ENCODE data around the gene TMEM130. TPM values are rescaled to one million over a fixed set of nuclear protein-coding genes. Genes with fewer than 3 reads are reported as not detected.

Gene TMEM130
- polyA plus RNA-seq, 3 donors = 0.05 TPM; not detected in 2

GRCh38 chr7:98879979-98880315 is 10.1 kb upstream of the TMEM130 start:
- Histone ChIP-seq H4K20me1 (ENCODE audit: insufficient read depth, low read length) (peaks cover 11% of the 10 kb centered on the region), H3K36me3 (replicated peaks in 1 of 2; ENCODE audit: control insufficient read depth in 1 of 2, insufficient read depth in 2 of 2, low read length in 2 of 2) (peaks cover 28 to 42% of the 10 kb centered on the region in 2 donors), H2AFZ (ENCODE audit: insufficient read depth, low read depth, low read length, poor library complexity, severe bottlenecking) (peak overlapping the region; percentile 97), H3K9me3 (replicated peaks in 1 of 2; ENCODE audit: control insufficient read depth in 1 of 2, insufficient read depth in 1 of 2, low read length in 2 of 2) (no peaks in the 10 kb centered on the region), H3K9ac (ENCODE audit: insufficient read depth, low read length, poor library complexity, severe bottlenecking) (peak overlapping the region; percentile 93), H3K4me2 (replicated peaks; ENCODE audit: extremely low read depth, low read length, poor library complexity, severe bottlenecking) (peak overlapping the region; percentile 99), H3K4me3 (replicated peaks in 1 of 3; ENCODE audit: low read depth in 2 of 3, low read length in 3 of 3) (peak overlapping the region in 2 of 3 experiments; percentile 89 to 97), H3K27ac (ENCODE audit: low read depth in 1 of 2, low read length in 2 of 2) (peak overlapping the region in 1 of 2 donors; percentile 88), H3K4me1 (ENCODE audit: control insufficient read depth in 1 of 2, insufficient read depth in 2 of 2, low read length in 2 of 2) (peaks cover 16 to 22% of the 10 kb centered on the region in 2 donors), H3K79me2 (ENCODE audit: insufficient read depth, low read length) (peaks cover 33% of the 10 kb centered on the region), H3K27me3 (ENCODE audit: control insufficient read depth in 2 of 2, insufficient read depth in 2 of 2, low read length in 2 of 2) (no peaks in the 10 kb centered on the region)
- H3K36me3 Mint-ChIP-seq = peaks cover 32 to 41% of the 10 kb centered on the region in 2 donors
- WGBS (ENCODE audit: insufficient coverage) = 11% methylated on average over 5 of the region's 9 CpGs
- TF ChIP-seq CTCF (IDR thresholded peaks at IDR 0.05) = no peak
- peak overlapping the region; percentile 91 to 93 for H3K4me3 Mint-ChIP-seq
- intact Hi-C loops (cut with micrococcal nuclease) = loop anchor here in 1 of 2 donors (10.0 kb wide), 1 partner anchor 445 kb away; the partner anchor contains the start of gene ARPC1A
- peaks cover 16% of the 10 kb centered on the region for H3K4me1 Mint-ChIP-seq
- H3K27ac Mint-ChIP-seq = peak overlapping the region in 2 of 7 donors; percentile 41 to 92
- no peak for DNase-seq
- no peaks in the 10 kb centered on the region for H3K9me3 Mint-ChIP-seq
- H3K27me3 Mint-ChIP-seq (ENCODE audit: low read depth in 3 of 3) = peaks cover 3 to 9% (median 6%) of the 10 kb centered on the region in 3 donors

- peaks cover 27 to 37% of the 10 kb centered on the region in 2 donors for H3K36me3 Mint-ChIP-seq
- peaks cover 5 to 10% (median 7%) of the 10 kb centered on the region in 3 donors for H3K27me3 Mint-ChIP-seq (ENCODE audit: low read depth in 3 of 3)
- intact Hi-C loops (cut with micrococcal nuclease) = loop anchor here in 1 of 2 donors (10.0 kb wide), 1 partner anchor 445 kb away; the partner anchor contains the start of gene ARPC1A
These were observed 9.6 kb upstream of the TMEM130 start for GRCh38 chr7:98879198-98879978.

More at GRCh38 chr7:98879198-98879978, 9.6 kb upstream of the TMEM130 start:
- Histone ChIP-seq H4K20me1 (ENCODE audit: insufficient read depth, low read length) (peaks cover 11% of the 10 kb centered on the region), H3K4me3 (replicated peaks in 1 of 3; ENCODE audit: low read depth in 2 of 3, low read length in 3 of 3) (peak overlapping the region; percentile 88 to 97 (median 89)), H3K79me2 (ENCODE audit: insufficient read depth, low read length) (peaks cover 33% of the 10 kb centered on the region), H3K27ac (ENCODE audit: low read depth in 1 of 2, low read length in 2 of 2) (peak overlapping the region; percentile 29 to 88), H3K27me3 (ENCODE audit: control insufficient read depth in 2 of 2, insufficient read depth in 2 of 2, low read length in 2 of 2) (no peaks in the 10 kb centered on the region), H3K36me3 (replicated peaks in 1 of 2; ENCODE audit: control insufficient read depth in 1 of 2, insufficient read depth in 2 of 2, low read length in 2 of 2) (peaks cover 23 to 37% of the 10 kb centered on the region in 2 donors), H3K4me1 (ENCODE audit: control insufficient read depth in 1 of 2, insufficient read depth in 2 of 2, low read length in 2 of 2) (peaks cover 16 to 22% of the 10 kb centered on the region in 2 donors), H2AFZ (ENCODE audit: insufficient read depth, low read depth, low read length, poor library complexity, severe bottlenecking) (peak overlapping the region; percentile 97), H3K4me2 (replicated peaks; ENCODE audit: extremely low read depth, low read length, poor library complexity, severe bottlenecking) (peak overlapping the region; percentile 99), H3K9me3 (replicated peaks in 1 of 2; ENCODE audit: control insufficient read depth in 1 of 2, insufficient read depth in 1 of 2, low read length in 2 of 2) (no peaks in the 10 kb centered on the region), H3K9ac (ENCODE audit: insufficient read depth, low read length, poor library complexity, severe bottlenecking) (peak overlapping the region; percentile 93)
- TF ChIP-seq CTCF (IDR thresholded peaks at IDR 0.05) = peak; percentile 74
- 2% methylated on average over 24 of the region's 29 CpGs for WGBS (ENCODE audit: insufficient coverage)
- Mint-ChIP-seq H3K27ac (peak overlapping the region in 6 of 7 donors; percentile 78 to 94 (median 86)), H3K4me3 (peak overlapping the region; percentile 91 to 93), H3K9me3 (no peaks in the 10 kb centered on the region), H3K4me1 (peaks cover 16% of the 10 kb centered on the region)
- peak in 1 of 3 donors; percentile 23 for DNase-seq
